DOHH2 (cell line): ENCODE data around the gene ABCB7.

Experiments
- H3F3A ChIP-seq: fragments of 200-600 bp; sonication (generic), shearing (Covaris generic); 2 replicates; pipeline ENCODE4 v1.6.0; 2016; ENCODE audit warnings: antibody characterized with exemption, mild to moderate bottlenecking; ENCODE audit not compliant: control insufficient read depth, insufficient read depth
- H3K27ac ChIP-seq: fragments of 200-600 bp; sonication (generic); 2 replicates; pipeline ENCODE4 v1.5.1; 2014; ENCODE audit warnings: low read depth, mild to moderate bottlenecking, low read length, moderate library complexity
- H3K27me3 ChIP-seq: fragments of 200-600 bp; sonication (generic); 2 replicates; pipeline ENCODE4 v1.6.1; 2014; ENCODE audit warnings: mild to moderate bottlenecking, low read length, mixed read lengths; ENCODE audit not compliant: control insufficient read depth
- H3K36me3 ChIP-seq: fragments of 200-600 bp; sonication (generic); 2 replicates; pipeline ENCODE4 v1.6.1; 2014; ENCODE audit warnings: mild to moderate bottlenecking, low read length, moderate library complexity, mixed read lengths; ENCODE audit not compliant: control insufficient read depth
- H3K4me1 ChIP-seq: fragments of 200-600 bp; sonication (generic); 2 replicates; pipeline ENCODE4 v1.6.1; 2014; ENCODE audit warnings: mild to moderate bottlenecking, low read length, mixed read lengths; ENCODE audit not compliant: control insufficient read depth
- H3K4me2 ChIP-seq: fragments of 200-600 bp; sonication (generic); 2 replicates; pipeline ENCODE4 v1.6.0; 2014; ENCODE audit warnings: mild to moderate bottlenecking, low read length, moderate library complexity
- H3K4me3 ChIP-seq: fragments of 200-600 bp; sonication (generic); 2 replicates; pipeline ENCODE4 v1.5.1; 2014; ENCODE audit warnings: mild to moderate bottlenecking, low read length, mixed read lengths
- H3K79me2 ChIP-seq: fragments of 200-600 bp; sonication (generic); 2 replicates; pipeline ENCODE4 v1.6.1; 2014; ENCODE audit warnings: mild to moderate bottlenecking, low read length, mixed read lengths; ENCODE audit not compliant: control insufficient read depth
- H3K9me2 ChIP-seq: fragments of 200-600 bp; sonication (generic); replicated peaks from 2 replicates; pipeline ENCODE4 v1.6.1; 2014; ENCODE audit warnings: mild to moderate bottlenecking, low read length, mixed read lengths; ENCODE audit not compliant: control insufficient read depth
- H3K9me3 ChIP-seq: fragments of 200-600 bp; sonication (generic); 2 replicates; pipeline ENCODE4 v1.6.1; 2014; ENCODE audit warnings: antibody characterized with exemption, low read length, mixed read lengths; ENCODE audit not compliant: control insufficient read depth, insufficient read depth
- H4K20me1 ChIP-seq: fragments of 200-600 bp; sonication (generic); 2 replicates; pipeline ENCODE4 v1.6.0; 2014; ENCODE audit warnings: low read depth, mild to moderate bottlenecking, antibody characterized with exemption, low read length, moderate library complexity; ENCODE audit not compliant: control insufficient read depth, insufficient read depth
- EZH2phosphoT487 ChIP-seq: fragments of 200-600 bp; sonication (generic); IDR thresholded peaks from 2 replicates; pipeline ENCODE4 v1.6.1; 2017; ENCODE audit warnings: borderline replicate concordance, mild to moderate bottlenecking, antibody characterized with exemption, low read length, moderate library complexity, mixed read lengths
- TF ChIP-seq, protein P1 (sequence below): fragments of 200-600 bp; sonication (generic); IDR thresholded peaks from one replicate; pipeline ENCODE4 v1.5.1; 2014; ENCODE audit warnings: antibody characterized with exemption, mild to moderate bottlenecking, low read depth, low read length; ENCODE audit not compliant: poor library complexity, severe bottlenecking

Gene ABCB7

DNA sequence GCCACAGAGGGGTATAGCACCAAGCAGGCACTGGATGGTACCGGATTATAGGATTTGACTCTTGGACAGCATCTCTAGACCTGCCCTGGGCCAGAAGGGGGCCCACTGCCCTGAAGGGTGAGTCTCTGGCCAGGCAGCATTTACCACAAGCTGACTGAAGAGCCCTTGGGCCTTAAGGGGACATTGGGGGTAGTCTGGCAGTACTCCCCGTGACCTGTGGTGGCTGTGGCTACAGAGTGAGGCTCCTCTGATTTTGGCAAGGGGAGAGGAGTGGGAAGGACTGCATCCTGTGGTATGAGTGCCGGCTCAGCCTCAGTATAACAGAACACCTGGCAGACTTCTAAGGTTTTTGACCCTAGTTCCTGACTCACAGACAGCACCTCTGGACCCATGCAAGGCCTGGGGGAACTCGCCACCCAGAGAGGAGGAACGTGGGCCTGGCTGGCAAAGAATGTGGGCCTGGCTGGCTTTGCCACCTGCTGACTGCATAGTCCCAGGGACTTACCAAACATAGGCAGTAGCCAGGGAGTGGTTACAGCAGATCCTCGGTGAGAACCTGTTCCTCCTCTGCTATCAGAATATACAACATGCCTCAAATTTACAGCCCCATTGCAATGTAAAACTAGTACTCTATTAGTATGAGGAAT is 48.1 kb downstream of the ABCB7 start:
- Histone ChIP-seq H4K20me1 (no peaks in the 10 kb centered on the region), H3F3A (no peaks in the 10 kb centered on the region), H3K4me1 (no peaks in the 10 kb centered on the region), H3K27ac (no peak overlapping the region), H3K79me2 (peaks cover 6% of the 10 kb centered on the region; the same call in 1 of the 2 replicates), H3K27me3 (no peaks in the 10 kb centered on the region), H3K36me3 (peaks cover 3% of the 10 kb centered on the region; the same call in 1 of the 2 replicates), H3K9me3 (no peaks in the 10 kb centered on the region), H3K4me3 (no peak overlapping the region), H3K9me2 (no peaks in the 10 kb centered on the region), H3K4me2 (no peak overlapping the region)
- TF ChIP-seq EZH2phosphoT487, result no peak
- TF ChIP-seq, protein P1, sequence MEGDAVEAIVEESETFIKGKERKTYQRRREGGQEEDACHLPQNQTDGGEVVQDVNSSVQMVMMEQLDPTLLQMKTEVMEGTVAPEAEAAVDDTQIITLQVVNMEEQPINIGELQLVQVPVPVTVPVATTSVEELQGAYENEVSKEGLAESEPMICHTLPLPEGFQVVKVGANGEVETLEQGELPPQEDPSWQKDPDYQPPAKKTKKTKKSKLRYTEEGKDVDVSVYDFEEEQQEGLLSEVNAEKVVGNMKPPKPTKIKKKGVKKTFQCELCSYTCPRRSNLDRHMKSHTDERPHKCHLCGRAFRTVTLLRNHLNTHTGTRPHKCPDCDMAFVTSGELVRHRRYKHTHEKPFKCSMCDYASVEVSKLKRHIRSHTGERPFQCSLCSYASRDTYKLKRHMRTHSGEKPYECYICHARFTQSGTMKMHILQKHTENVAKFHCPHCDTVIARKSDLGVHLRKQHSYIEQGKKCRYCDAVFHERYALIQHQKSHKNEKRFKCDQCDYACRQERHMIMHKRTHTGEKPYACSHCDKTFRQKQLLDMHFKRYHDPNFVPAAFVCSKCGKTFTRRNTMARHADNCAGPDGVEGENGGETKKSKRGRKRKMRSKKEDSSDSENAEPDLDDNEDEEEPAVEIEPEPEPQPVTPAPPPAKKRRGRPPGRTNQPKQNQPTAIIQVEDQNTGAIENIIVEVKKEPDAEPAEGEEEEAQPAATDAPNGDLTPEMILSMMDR, result no peak

DNA sequence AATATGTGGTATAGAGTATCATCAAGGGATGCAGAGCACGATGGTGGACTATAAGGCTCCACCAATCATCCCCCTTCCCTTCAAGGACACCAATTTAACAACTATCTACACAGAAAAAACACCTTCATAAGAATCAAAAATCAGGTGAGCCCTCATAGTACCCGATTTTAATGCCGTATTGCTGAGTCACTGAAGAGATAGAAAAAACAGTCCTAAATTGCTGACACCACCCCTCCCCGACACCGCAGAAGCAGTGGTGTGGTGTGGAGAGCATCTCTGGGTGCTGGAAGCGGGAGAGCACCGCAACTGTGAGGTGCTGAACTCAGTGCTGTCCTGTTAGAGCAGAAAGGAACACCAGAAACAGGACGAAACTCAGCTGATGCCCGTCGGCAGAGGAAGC is 49.3 kb downstream of the ABCB7 start:
- Histone ChIP-seq H3K4me3 (no peak overlapping the region), H3K4me1 (no peaks in the 10 kb centered on the region), H3K9me3 (no peaks in the 10 kb centered on the region), H3K27ac (no peak overlapping the region), H3K9me2 (no peaks in the 10 kb centered on the region), H3K36me3 (peaks cover 3% of the 10 kb centered on the region; the same call in 1 of the 2 replicates), H4K20me1 (no peaks in the 10 kb centered on the region), H3K79me2 (peaks cover 6% of the 10 kb centered on the region; the same call in 1 of the 2 replicates), H3K4me2 (no peak overlapping the region), H3F3A (no peaks in the 10 kb centered on the region), H3K27me3 (no peaks in the 10 kb centered on the region)
- no peak for TF ChIP-seq EZH2phosphoT487
- TF ChIP-seq, protein P1, result no peak

DNA sequence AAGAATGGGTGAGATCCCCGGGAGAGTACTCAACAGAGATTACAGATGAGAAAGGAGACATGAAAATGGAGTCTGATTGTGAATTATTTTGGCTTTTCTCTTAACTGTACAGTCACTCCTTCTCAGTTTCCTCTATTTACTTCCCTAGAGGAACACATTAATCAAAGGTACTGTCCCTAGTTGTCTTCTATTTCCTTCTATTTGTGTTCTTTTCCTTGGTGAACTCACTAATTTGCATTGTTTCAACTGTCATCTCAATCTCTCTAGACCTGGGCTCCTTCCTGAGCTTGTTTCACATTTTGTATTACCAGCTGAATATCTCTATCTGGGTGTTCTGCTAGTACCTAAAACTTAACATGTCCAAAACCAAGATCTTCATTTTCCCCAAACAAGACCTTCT is 59.8 kb downstream of the ABCB7 start:
- H3K4me2 ChIP-seq, result no peak overlapping the region
- TF ChIP-seq, protein P1, result no peak
- no peak for TF ChIP-seq EZH2phosphoT487

More for the DNA sequence above, 59.8 kb downstream of the ABCB7 start:
- Histone ChIP-seq H3K36me3 (peaks cover 7% of the 10 kb centered on the region), H4K20me1 (no peaks in the 10 kb centered on the region), H3K9me3 (no peaks in the 10 kb centered on the region), H3K4me1 (no peaks in the 10 kb centered on the region), H3K9me2 (no peaks in the 10 kb centered on the region), H3K79me2 (no peaks in the 10 kb centered on the region), H3K4me3 (no peak overlapping the region), H3K27me3 (no peaks in the 10 kb centered on the region), H3F3A (no peaks in the 10 kb centered on the region), H3K27ac (no peak overlapping the region)
